ENCODE measurements around the gene DSC3.
"Not testable (repeated sequence)": the region's sequence is repeated elsewhere in the genome, so short reads cannot be mapped to it uniquely, and the experiment has no call there.

The DSC3 gene

GRCh38 chr18:31039426-31039825, 3.1 kb downstream of the DSC3 start (continued):
- TF ChIP-seq PRDM4 (tag by site-specific recombination; IDR thresholded peaks at IDR 0.05) (0 out of 2 replicates have a peak, but pooled peaks have one; percentile 41), IKZF3 (tag by site-specific recombination; IDR thresholded peaks at IDR 0.05) (0 out of 2 replicates have a peak, but pooled peaks have one; percentile 47), MEIS1 (CRISPR knock-in tag; IDR thresholded peaks at IDR 0.05; ENCODE audit: borderline replicate concordance) (0 out of 2 replicates have a peak, but pooled peaks have one; percentile 19), ZNF629 (tag by site-specific recombination; IDR thresholded peaks at IDR 0.05) (peak; percentile 51; the same call in 1 of the 2 replicates), TSHZ1 (tag by site-specific recombination; IDR thresholded peaks at IDR 0.05; ENCODE audit: borderline replicate concordance) (0 out of 2 replicates have a peak, but pooled peaks have one; percentile 19), KLF16 (tag by site-specific recombination; IDR thresholded peaks at IDR 0.05) (no peak), BCL11B (tag by site-specific recombination; IDR thresholded peaks at IDR 0.05; ENCODE audit: low read depth) (0 out of 2 replicates have a peak, but pooled peaks have one; percentile 17), ZNF785 (tag by site-specific recombination; IDR thresholded peaks at IDR 0.05) (no peak), PRDM10 (tag by site-specific recombination; IDR thresholded peaks at IDR 0.05) (peak; percentile 89), ZNF843 (tag by site-specific recombination; IDR thresholded peaks at IDR 0.05) (peak; percentile 90), ZNF155 (tag by site-specific recombination; IDR thresholded peaks at IDR 0.05) (no peak), ZNF19 (tag by site-specific recombination; IDR thresholded peaks at IDR 0.05; ENCODE audit: low read depth) (no peak)

- H3K4me3 ChIP-seq (ENCODE audit: low read depth, low read length); H3K4me1 ChIP-seq (ENCODE audit: control insufficient read depth, insufficient read depth, low read length); H3K36me3 ChIP-seq (ENCODE audit: control insufficient read depth in 2 of 2, insufficient read depth in 1 of 2, low read length in 2 of 2); H3K27ac ChIP-seq (ENCODE audit: extremely low read depth, low read depth, low read length); POLR2A ChIA-PET; H3K9me3 ChIP-seq (ENCODE audit: control insufficient read depth, insufficient read depth, low read depth, low read length); CTCF ChIA-PET: not testable (repeated sequence)
- 0 out of 2 replicates have a peak, but pooled peaks have one; percentile 20 for TF ChIP-seq OSR2 (tag by site-specific recombination; IDR thresholded peaks at IDR 0.05)
Measured at GRCh38 chr18:31037686-31038085, 4.9 kb downstream of the DSC3 start.

GRCh38 chr18:31034541-31034940, 8.0 kb downstream of the DSC3 start:
- POLR2A ChIA-PET: no interaction called here
- no peaks in the 10 kb centered on the region for H3K9me3 ChIP-seq (ENCODE audit: control insufficient read depth, insufficient read depth, low read depth, low read length)
- no peak for TF ChIP-seq ZNF121 (tag by site-specific recombination; IDR thresholded peaks at IDR 0.05)
- 0 out of 2 replicates have a peak, but pooled peaks have one; percentile 27 for TF ChIP-seq PRDM6 (tag by site-specific recombination; IDR thresholded peaks at IDR 0.05)

More at GRCh38 chr18:31034541-31034940, 8.0 kb downstream of the DSC3 start:
- no peaks in the 10 kb centered on the region for H3K36me3 ChIP-seq (ENCODE audit: control insufficient read depth in 2 of 2, insufficient read depth in 1 of 2, low read length in 2 of 2)
- H3K4me3 ChIP-seq (ENCODE audit: low read depth, low read length): no peak overlapping the region
- CTCF ChIA-PET: no interaction called here
- no peaks in the 10 kb centered on the region for H3K4me1 ChIP-seq (ENCODE audit: control insufficient read depth, insufficient read depth, low read length)
- H3K27ac ChIP-seq (ENCODE audit: extremely low read depth, low read depth, low read length): no peak overlapping the region
